Smooth muscle cell (in vitro differentiated cells): ENCODE data around the gene CNOT3. TPM values are rescaled to one million over a fixed set of nuclear protein-coding genes. Genes with fewer than 3 reads are reported as not detected.
"Not testable (repeated sequence)": the region's sequence is repeated elsewhere in the genome, so short reads cannot be mapped to it uniquely, and the experiment has no call there.

Source experiments
- DNase-seq: peaks from one replicate; lab custom pipeline; 2025; ENCODE audit not compliant: unreplicated experiment; lab: John Stamatoyannopoulos, UW
- H2AFZ ChIP-seq: fragments of 200-600 bp; sonication (generic); 2 replicates; pipeline ENCODE4 v1.6.0; 2016; ENCODE audit warnings: antibody characterized with exemption, low read depth, mild to moderate bottlenecking
- H3F3A ChIP-seq: fragments of 200-600 bp; sonication (generic); 2 replicates; pipeline ENCODE4 v1.6.0; 2017; ENCODE audit warnings: antibody characterized with exemption, low read depth
- H3K27ac ChIP-seq: fragments of 200-600 bp; sonication (generic); 2 replicates; pipeline ENCODE4 v1.5.1; 2016; ENCODE audit warnings: low read depth, mild to moderate bottlenecking
- H3K27me3 ChIP-seq: fragments of 200-600 bp; sonication (generic); 2 replicates; pipeline ENCODE4 v1.6.1; 2016; ENCODE audit warnings: low read depth, mild to moderate bottlenecking
- H3K36me3 ChIP-seq: fragments of 200-600 bp; sonication (generic); 2 replicates; pipeline ENCODE4 v1.5.1; 2016; ENCODE audit warnings: low read depth
- H3K4me1 ChIP-seq: fragments of 200-600 bp; sonication (generic); 2 replicates; pipeline ENCODE4 v1.5.1; 2016; ENCODE audit warnings: low read depth
- H3K4me2 ChIP-seq: fragments of 200-600 bp; sonication (generic); 2 replicates; pipeline ENCODE4 v1.6.0; 2016; ENCODE audit warnings: mild to moderate bottlenecking
- H3K4me3 ChIP-seq: fragments of 200-600 bp; sonication (generic); 2 replicates; pipeline ENCODE4 v1.5.1; 2016; ENCODE audit warnings: mild to moderate bottlenecking
- H3K79me2 ChIP-seq: fragments of 200-600 bp; sonication (generic); 2 replicates; pipeline ENCODE4 v1.6.0; 2016; ENCODE audit warnings: low read depth, mild to moderate bottlenecking
- H3K9ac ChIP-seq: fragments of 200-600 bp; sonication (generic); 2 replicates; pipeline ENCODE4 v1.6.0; 2016; ENCODE audit warnings: low read depth
- H3K9me3 ChIP-seq: fragments of 200-600 bp; sonication (generic); replicated peaks from 2 replicates; pipeline ENCODE4 v1.5.1; 2016; ENCODE audit warnings: low read depth
- H4K20me1 ChIP-seq: fragments of 200-600 bp; sonication (generic); 2 replicates; pipeline ENCODE4 v1.6.0; 2016; ENCODE audit warnings: low read depth
- CTCF ChIP-seq: fragments of 200-600 bp; sonication (generic); IDR thresholded peaks from 2 replicates; pipeline ENCODE4 v1.5.1; 2017; ENCODE audit warnings: borderline replicate concordance, mild to moderate bottlenecking, antibody characterized with exemption; ENCODE audit not compliant: insufficient read depth, poor library complexity, severe bottlenecking
- WGBS: methylation state at CpG from one replicate; pipeline ENCODE4 v1.1.7; 2016; ENCODE audit warnings: low lambda C conversion rate; 5-methylcytosine and 5-hydroxymethylcytosine counted together
- polyA plus RNA-seq: library from polyadenylated mRNA; unstranded; fragments of >200 nt; fragmentation: Nextera tagmentation; extraction: Ambion mirVana; gene quantifications from 2 replicates; pipeline ENCODE4 v1.2.1, GENCODE V29; 2016
- total RNA-seq: library from RNA; depleted of rRNA; stranded (reverse); fragments of >200 nt; gene quantifications from 2 replicates; pipeline ENCODE4 v1.2.3, GENCODE V29; 2014

CNOT3 gene
- total and polyA plus RNA-seq, 2 experiments from 2014 or later = 12.4 to 31.4 TPM

GRCh38 chr19:54096617-54097106 is 40.9 kb upstream of the CNOT3 start:
- no peaks in the 10 kb centered on the region for H3K9me3 ChIP-seq
- H3K79me2 ChIP-seq = no peaks in the 10 kb centered on the region
- WGBS = 14% methylated on average over 14 of the region's 14 CpGs
- H3K27me3 ChIP-seq = peaks cover 3% of the 10 kb centered on the region
- H3K4me2 ChIP-seq = peak overlapping the region; percentile 79
- no peak for DNase-seq
- no peaks in the 10 kb centered on the region for H3K4me1 ChIP-seq
- H3K36me3 ChIP-seq = no peaks in the 10 kb centered on the region
- H3K4me3 ChIP-seq = peak overlapping the region; percentile 30
- H3F3A ChIP-seq = no peaks in the 10 kb centered on the region
- TF ChIP-seq CTCF = peak; percentile 10
- H3K27ac ChIP-seq = no peak overlapping the region
- H4K20me1 ChIP-seq = no peaks in the 10 kb centered on the region
- peak overlapping the region; percentile 61 for H2AFZ ChIP-seq
- no peak overlapping the region for H3K9ac ChIP-seq

- H3K4me1 ChIP-seq = no peaks in the 10 kb centered on the region
These were observed 38.2 kb upstream of the CNOT3 start for GRCh38 chr19:54099190-54099902.

GRCh38 chr19:54099903-54100255 is 37.7 kb upstream of the CNOT3 start:
- H3K4me2 ChIP-seq, H3K4me3 ChIP-seq, H3K27ac ChIP-seq, H3K9ac ChIP-seq, H3K36me3 ChIP-seq, H3K27me3 ChIP-seq, H2AFZ ChIP-seq, DNase-seq, H3F3A ChIP-seq, H3K4me1 ChIP-seq, H4K20me1 ChIP-seq, H3K9me3 ChIP-seq: not testable (repeated sequence)
- 81% methylated on average over 9 of the region's 9 CpGs for WGBS
- peaks cover 19% of the 10 kb centered on the region for H3K79me2 ChIP-seq

More at GRCh38 chr19:54099190-54099902, 38.2 kb upstream of the CNOT3 start:
- TF ChIP-seq CTCF = no peak
- no peak overlapping the region for H3K4me3 ChIP-seq
- H3K36me3 ChIP-seq = no peaks in the 10 kb centered on the region
- 92% methylated on average over 12 of the region's 12 CpGs for WGBS
- H3K79me2 ChIP-seq = peaks cover 16% of the 10 kb centered on the region
- no peaks in the 10 kb centered on the region for H4K20me1 ChIP-seq
- H3K9ac ChIP-seq = no peak overlapping the region
- no peak overlapping the region for H3K27ac ChIP-seq
- H3K27me3 ChIP-seq = peaks cover 3% of the 10 kb centered on the region
- H3K9me3 ChIP-seq = no peaks in the 10 kb centered on the region
- no peak for DNase-seq
- no peak overlapping the region for H3K4me2 ChIP-seq
- H3F3A ChIP-seq = no peaks in the 10 kb centered on the region
- no peak overlapping the region for H2AFZ ChIP-seq

GRCh38 chr19:54100561-54100960 is 37.0 kb upstream of the CNOT3 start, which contains the start of gene OSCAR:
TSS of gene OSCAR (minus strand) at chr19:54100803. CDS start at chr19:54100792, 11 bp downstream.
- DNase-seq = no peak
- H3K79me2 ChIP-seq = peaks cover 19% of the 10 kb centered on the region
- H4K20me1 ChIP-seq = no peaks in the 10 kb centered on the region
- H3K27ac ChIP-seq = no peak within 1 kb of the TSS
- H2AFZ ChIP-seq = no peak within 1 kb of the TSS
- no peak within 1 kb of the TSS for H3K9ac ChIP-seq
- no peak within 1 kb of the TSS for H3K4me2 ChIP-seq
- H3K36me3 ChIP-seq = no peaks in the 10 kb centered on the region
- H3K9me3 ChIP-seq = no peaks in the 10 kb centered on the region
- H3K27me3 ChIP-seq = peaks cover 2% of the 10 kb centered on the region
- 67% methylated on average over 5 of the region's 5 CpGs for WGBS
- no peak for TF ChIP-seq CTCF
- no peak within 1 kb of the TSS for H3K4me3 ChIP-seq
- H3F3A ChIP-seq = no peaks in the 10 kb centered on the region
- no peaks in the 10 kb centered on the region for H3K4me1 ChIP-seq
